Esophagus muscularis mucosa (tissue), 4 donors: ENCODE data around the gene TERB1. TPM values are rescaled to one million over a fixed set of nuclear protein-coding genes. Genes with fewer than 3 reads are reported as not detected.

Experiments
- DNase-seq: peaks from one replicate; pipeline ENCODE4 v3.0.0-alpha.2; 2017; ENCODE audit errors: extremely low spot score
- H3K27ac ChIP-seq, 4 donors: fragments of 200-600 bp; sonication (generic); replicated peaks in 1 of 4; 1 replicate in 3 of 4; 2 replicates in 1 of 4; pipeline ENCODE4 v1.5.1; 2016 to 2019; ENCODE audit warnings: mild to moderate bottlenecking in 1 of 4
- H3K27me3 ChIP-seq, 4 donors: fragments of 200-600 bp; sonication (generic); one replicate each; pipeline versions ENCODE4 v1.5.1 to v1.6.0; 2016 to 2019
- H3K36me3 ChIP-seq, 4 donors: fragments of 200-600 bp; sonication (generic); one replicate each; pipeline ENCODE4 v1.5.1; 2016 to 2019
- H3K4me1 ChIP-seq, 4 donors: fragments of 200-600 bp; sonication (generic); one replicate each; pipeline ENCODE4 v1.5.1; 2016 to 2019
- H3K4me3 ChIP-seq, 4 donors: fragments of 200-600 bp; sonication (generic); 1 replicate in 2 of 4; 2 replicates in 2 of 4; pipeline ENCODE4 v1.5.1; 2016 to 2019; ENCODE audit warnings: mild to moderate bottlenecking in 4 of 4, moderate library complexity in 1 of 4
- H3K9me3 ChIP-seq, 4 donors: fragments of 200-600 bp; sonication (generic); 1 replicate in 3 of 4; 2 replicates in 1 of 4; pipeline ENCODE4 v1.5.1; 2016 to 2019
- CTCF ChIP-seq, 3 experiments: fragments of 200-600 bp in 2 of 3; fragments of 450-650 bp in 1 of 3; sonication (generic) in 2 of 3; IDR thresholded peaks; one replicate each; pipeline ENCODE4 v1.5.1; 2017 to 2019; ENCODE audit warnings: antibody characterized with exemption in 3 of 3, mild to moderate bottlenecking in 2 of 3, moderate library complexity in 1 of 3
- EP300 ChIP-seq: sonication (generic); formaldehyde crosslinking; IDR thresholded peaks from one replicate; pipeline ENCODE4 v1.6.1; 2017; ENCODE audit warnings: antibody characterized with exemption
- POLR2A ChIP-seq: fragments of 450-650 bp; IDR thresholded peaks from one replicate; pipeline ENCODE4 v1.6.1; 2017; ENCODE audit warnings: antibody characterized with exemption, moderate library complexity, mild to moderate bottlenecking, low read depth
- POLR2AphosphoS5 ChIP-seq, 2 donors: sonication (generic); formaldehyde crosslinking; IDR thresholded peaks; one replicate each; pipeline ENCODE4 v1.6.1; 2017; ENCODE audit warnings: antibody characterized with exemption in 2 of 2
- WGBS: methylation state at CpG from one replicate; pipeline ENCODE4 v1.1.5; 2018; 5-methylcytosine and 5-hydroxymethylcytosine counted together
- intact Hi-C: fragments of 100-400 bp; cut with DNase I; formaldehyde crosslinking; loops from one replicate; pipeline ENCODE4 v1.15.1; 2023
- total RNA-seq, 4 donors: library from RNA; depleted of rRNA; stranded (reverse); fragments of >200 nt; gene quantifications; one replicate each; pipeline versions ENCODE4 v1.1.0 to v1.2.1, GENCODE V29; 2016

Gene TERB1
- total RNA-seq, 4 donors from 2014 or later, result not detected

GRCh38 chr16:66848172-66848571 is 46.8 kb upstream of the TERB1 start:
- H3K4me1 ChIP-seq, result peaks cover 11 to 23% (median 22%) of the 10 kb centered on the region in 4 donors
- no peak overlapping the region for H3K27ac ChIP-seq
- no peaks in the 10 kb centered on the region for H3K9me3 ChIP-seq
- no peak overlapping the region for H3K4me3 ChIP-seq
- intact Hi-C loops, result no loop called here
- no peak for TF ChIP-seq EP300
- no peaks in the 10 kb centered on the region for H3K36me3 ChIP-seq
- WGBS, result 90% methylated on average over 1 of the region's 2 CpGs
- DNase-seq, result no peak
- H3K27me3 ChIP-seq, result peaks cover 4 to 65% (median 18%) of the 10 kb centered on the region in 4 donors

GRCh38 chr16:66847533-66848067 is 46.2 kb upstream of the TERB1 start:
- DNase-seq, result no peak
- intact Hi-C loops, result no loop called here
- Histone ChIP-seq H3K4me1 (peaks cover 11 to 23% (median 22%) of the 10 kb centered on the region in 4 donors), H3K4me3 (no peak overlapping the region), H3K36me3 (no peaks in the 10 kb centered on the region), H3K27ac (no peak overlapping the region), H3K27me3 (peaks cover 4 to 65% (median 18%) of the 10 kb centered on the region in 4 donors), H3K9me3 (no peaks in the 10 kb centered on the region)
- TF ChIP-seq POLR2A (no peak), CTCF (IDR thresholded peaks at IDR 0.05) (no peak), EP300 (no peak), POLR2AphosphoS5 (IDR thresholded peaks at IDR 0.05) (no peak)
- 84% methylated on average over 6 of the region's 6 CpGs for WGBS

- Histone ChIP-seq H3K27me3 (peaks cover 4 to 65% (median 18%) of the 10 kb centered on the region in 4 donors), H3K4me3 (no peak overlapping the region), H3K4me1 (peaks cover 11 to 23% (median 22%) of the 10 kb centered on the region in 4 donors), H3K36me3 (no peaks in the 10 kb centered on the region), H3K27ac (no peak overlapping the region), H3K9me3 (no peaks in the 10 kb centered on the region)
- WGBS, result 98% methylated on average over 6 of the region's 6 CpGs
- TF ChIP-seq EP300 (no peak), CTCF (IDR thresholded peaks at IDR 0.05) (no peak), POLR2A (no peak), POLR2AphosphoS5 (IDR thresholded peaks at IDR 0.05) (no peak)
- intact Hi-C loops, result no loop called here
- DNase-seq, result no peak
Observed at GRCh38 chr16:66846831-66847230, 45.4 kb upstream of the TERB1 start.

GRCh38 chr16:66846266-66846665 is 44.9 kb upstream of the TERB1 start:
- H3K9me3 ChIP-seq, result no peaks in the 10 kb centered on the region
- WGBS, result 86% methylated on average over 1 of the region's 1 CpG
- TF ChIP-seq CTCF (IDR thresholded peaks at IDR 0.05) (no peak), POLR2A (no peak), POLR2AphosphoS5 (IDR thresholded peaks at IDR 0.05) (no peak), EP300 (no peak)

GRCh38 chr16:66845791-66846221 is 44.4 kb upstream of the TERB1 start:
- no peak for TF ChIP-seq POLR2A
- no peak for TF ChIP-seq CTCF (IDR thresholded peaks at IDR 0.05)
- no peak for TF ChIP-seq POLR2AphosphoS5 (IDR thresholded peaks at IDR 0.05)
- TF ChIP-seq EP300, result no peak
- WGBS, result 69% methylated on average over 9 of the region's 9 CpGs
- no peak for DNase-seq
- H3K4me1 ChIP-seq, result peaks cover 11 to 23% (median 22%) of the 10 kb centered on the region in 4 donors
- H3K27ac ChIP-seq, result no peak overlapping the region
- peaks cover 4 to 65% (median 18%) of the 10 kb centered on the region in 4 donors for H3K27me3 ChIP-seq
- H3K4me3 ChIP-seq, result no peak overlapping the region
- H3K9me3 ChIP-seq, result no peaks in the 10 kb centered on the region
- no peaks in the 10 kb centered on the region for H3K36me3 ChIP-seq
- intact Hi-C loops, result no loop called here

More at GRCh38 chr16:66846266-66846665, 44.9 kb upstream of the TERB1 start:
- peaks cover 4 to 65% (median 18%) of the 10 kb centered on the region in 4 donors for H3K27me3 ChIP-seq
- peaks cover 11 to 23% (median 22%) of the 10 kb centered on the region in 4 donors for H3K4me1 ChIP-seq
- H3K4me3 ChIP-seq, result no peak overlapping the region
- no peaks in the 10 kb centered on the region for H3K36me3 ChIP-seq
- H3K27ac ChIP-seq, result no peak overlapping the region
- intact Hi-C loops, result no loop called here
- DNase-seq, result no peak
